Gastrocnemius medialis (tissue), 4 donors: ENCODE measurements around the gene USP37.

Experiments
- POLR2A ChIP-seq, 2 donors: fragments of 450-650 bp; IDR thresholded peaks; one replicate each; pipeline ENCODE4 v1.6.1; 2017; ENCODE audit warnings: antibody characterized with exemption in 2 of 2, mild to moderate bottlenecking in 2 of 2, moderate library complexity in 2 of 2
- TF ChIP-seq, protein P1 (sequence below), 5 experiments: fragments of 450-650 bp in 3 of 5; fragments of 200-600 bp in 2 of 5; sonication (generic) in 2 of 5; IDR thresholded peaks in 4 of 5; conservative IDR thresholded peaks in 1 of 5; 1 replicate in 4 of 5; 2 replicates in 1 of 5; pipeline ENCODE4 v1.5.1; 2016 to 2019; ENCODE audit warnings: antibody characterized with exemption in 5 of 5, mild to moderate bottlenecking in 3 of 5, moderate library complexity in 3 of 5

DNA sequence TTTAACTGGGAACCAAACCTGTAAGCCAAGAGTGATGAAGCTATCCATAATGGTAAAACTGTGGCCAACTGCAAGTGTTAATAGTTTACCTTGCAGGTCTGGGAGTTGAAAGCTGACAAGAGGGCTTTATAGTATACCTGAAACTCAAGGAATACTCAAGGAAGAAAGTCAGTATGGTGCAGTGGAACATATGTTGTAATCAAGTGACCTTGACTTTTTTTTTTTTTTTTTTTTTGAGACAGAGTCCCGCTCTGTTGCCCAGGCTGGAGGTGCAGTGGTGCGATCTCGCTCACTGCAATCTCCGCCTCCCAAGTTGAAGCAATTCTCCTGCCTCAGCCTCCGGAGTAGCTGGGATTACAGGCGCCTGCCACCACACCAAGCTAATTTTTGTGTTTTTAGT, 121.6 kb downstream of the USP37 start:
- TF ChIP-seq, protein P1, sequence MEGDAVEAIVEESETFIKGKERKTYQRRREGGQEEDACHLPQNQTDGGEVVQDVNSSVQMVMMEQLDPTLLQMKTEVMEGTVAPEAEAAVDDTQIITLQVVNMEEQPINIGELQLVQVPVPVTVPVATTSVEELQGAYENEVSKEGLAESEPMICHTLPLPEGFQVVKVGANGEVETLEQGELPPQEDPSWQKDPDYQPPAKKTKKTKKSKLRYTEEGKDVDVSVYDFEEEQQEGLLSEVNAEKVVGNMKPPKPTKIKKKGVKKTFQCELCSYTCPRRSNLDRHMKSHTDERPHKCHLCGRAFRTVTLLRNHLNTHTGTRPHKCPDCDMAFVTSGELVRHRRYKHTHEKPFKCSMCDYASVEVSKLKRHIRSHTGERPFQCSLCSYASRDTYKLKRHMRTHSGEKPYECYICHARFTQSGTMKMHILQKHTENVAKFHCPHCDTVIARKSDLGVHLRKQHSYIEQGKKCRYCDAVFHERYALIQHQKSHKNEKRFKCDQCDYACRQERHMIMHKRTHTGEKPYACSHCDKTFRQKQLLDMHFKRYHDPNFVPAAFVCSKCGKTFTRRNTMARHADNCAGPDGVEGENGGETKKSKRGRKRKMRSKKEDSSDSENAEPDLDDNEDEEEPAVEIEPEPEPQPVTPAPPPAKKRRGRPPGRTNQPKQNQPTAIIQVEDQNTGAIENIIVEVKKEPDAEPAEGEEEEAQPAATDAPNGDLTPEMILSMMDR (IDR thresholded peaks at IDR 0.05 in 4 of 5, conservative IDR thresholded peaks at IDR 0.05 in 1 of 5), result no peak
- no peak for TF ChIP-seq POLR2A (IDR thresholded peaks at IDR 0.05)
